Measurements from ENCODE around the gene DIP2B.
"Not testable (repeated sequence)": the region's sequence is repeated elsewhere in the genome, so short reads cannot be mapped to it uniquely, and the experiment has no call there.

Gene DIP2B

DNA sequence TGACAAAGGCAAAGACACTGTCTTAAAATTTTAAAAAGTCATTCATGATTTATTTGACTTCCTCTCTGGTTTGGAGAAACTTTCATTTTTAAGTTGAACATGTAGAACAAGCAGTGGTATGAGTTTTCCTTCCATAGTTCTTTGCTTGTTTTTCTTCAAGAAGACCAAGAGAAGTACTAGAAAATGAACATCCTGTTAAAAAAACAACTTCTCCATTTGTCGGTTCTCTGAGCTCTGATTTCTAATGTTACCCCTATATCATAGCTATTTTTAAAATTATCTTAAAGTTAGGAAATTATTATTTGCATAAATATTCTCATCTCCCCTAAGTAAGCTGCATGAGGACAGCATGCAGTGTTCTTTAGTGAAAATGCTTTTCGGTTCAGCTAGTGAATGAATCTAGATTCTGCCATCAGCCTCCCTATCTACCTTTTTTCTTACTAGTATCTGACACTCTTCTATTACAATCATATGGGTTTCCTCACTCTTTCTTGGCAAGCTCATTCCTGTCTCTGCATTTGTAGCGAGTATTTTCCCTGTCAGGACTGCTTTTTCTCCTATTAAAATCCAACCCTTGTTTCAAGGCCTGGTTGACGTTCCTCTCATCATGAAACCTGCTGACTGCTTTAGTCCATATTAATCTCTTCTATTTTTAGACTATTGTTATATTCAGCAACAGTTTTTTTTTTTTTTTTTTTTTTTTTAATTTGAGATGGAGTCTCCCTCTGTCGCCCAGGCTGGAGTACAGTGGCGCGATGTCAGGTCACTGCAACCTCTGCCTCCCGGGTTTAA is 15.8 kb downstream of the DIP2B start:
- TF ChIP-seq CTCF (IDR thresholded peaks at IDR 0.05; ENCODE audit: low read depth, low read length) = no peak
- no peak for DNase-seq (ENCODE audit: extremely low read depth, low read depth)

GRCh38 chr12:50521781-50522180 is 17.0 kb downstream of the DIP2B start:
- not testable (repeated sequence) for DNase-seq (ENCODE audit: extremely low read depth, low read depth)

GRCh38 chr12:50523772-50524171 is 19.0 kb downstream of the DIP2B start:
- DNase-seq (ENCODE audit: extremely low read depth, low read depth) = no peak
- no peak for TF ChIP-seq CTCF (IDR thresholded peaks at IDR 0.05; ENCODE audit: low read depth, low read length)

GRCh38 chr12:50524621-50525020 is 19.8 kb downstream of the DIP2B start:
- DNase-seq (ENCODE audit: extremely low read depth, low read depth) = no peak
- no peak for TF ChIP-seq CTCF (IDR thresholded peaks at IDR 0.05; ENCODE audit: low read depth, low read length)

DNA sequence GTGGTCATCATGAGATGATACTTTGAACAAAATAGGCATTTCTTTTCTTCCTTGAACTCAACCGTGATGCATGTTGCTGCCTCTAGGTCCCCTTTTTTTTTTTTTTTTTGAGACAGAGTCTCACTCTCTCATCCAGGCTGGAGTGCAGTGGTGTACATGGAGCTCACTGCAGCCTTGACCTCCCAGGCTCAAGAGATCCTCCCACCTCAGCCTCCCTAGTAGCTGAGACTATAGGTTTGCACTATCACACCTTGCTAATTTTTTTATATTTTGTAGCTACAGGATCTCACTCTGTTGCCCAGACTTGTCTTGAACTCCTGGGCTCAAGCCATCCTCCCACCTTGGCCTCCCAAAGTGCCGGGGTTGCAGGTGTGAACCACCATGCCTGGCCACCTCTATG is 20.6 kb downstream of the DIP2B start:
- no peak for DNase-seq (ENCODE audit: extremely low read depth, low read depth)
- TF ChIP-seq CTCF (IDR thresholded peaks at IDR 0.05; ENCODE audit: low read depth, low read length) = no peak

- DNase-seq (ENCODE audit: extremely low read depth, low read depth) = no peak
- TF ChIP-seq CTCF (IDR thresholded peaks at IDR 0.05; ENCODE audit: low read depth, low read length) = no peak
Measured at GRCh38 chr12:50527359-50527726, 22.6 kb downstream of the DIP2B start.

DNA sequence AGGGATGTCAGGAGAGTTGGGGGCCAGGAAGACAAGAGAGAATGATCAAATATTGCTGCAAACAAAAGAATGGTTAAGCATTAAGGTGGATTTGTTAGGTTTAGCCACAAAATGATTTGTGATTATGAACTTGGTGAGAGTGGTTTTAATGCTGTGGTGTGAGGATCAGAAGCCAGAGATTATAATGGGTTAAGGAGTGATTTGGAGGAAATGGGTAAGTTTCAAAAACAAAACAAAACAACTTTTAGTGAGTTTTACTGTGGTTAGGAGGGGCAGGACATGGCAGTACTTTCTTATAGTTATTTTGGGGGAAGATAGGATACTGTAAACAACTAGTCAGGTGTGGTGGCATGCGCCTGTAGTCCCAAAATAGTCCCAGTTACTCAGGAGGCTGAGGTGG is 24.0 kb downstream of the DIP2B start:
- no peak for DNase-seq (ENCODE audit: extremely low read depth, low read depth)
- no peak for TF ChIP-seq CTCF (IDR thresholded peaks at IDR 0.05; ENCODE audit: low read depth, low read length)

DNA sequence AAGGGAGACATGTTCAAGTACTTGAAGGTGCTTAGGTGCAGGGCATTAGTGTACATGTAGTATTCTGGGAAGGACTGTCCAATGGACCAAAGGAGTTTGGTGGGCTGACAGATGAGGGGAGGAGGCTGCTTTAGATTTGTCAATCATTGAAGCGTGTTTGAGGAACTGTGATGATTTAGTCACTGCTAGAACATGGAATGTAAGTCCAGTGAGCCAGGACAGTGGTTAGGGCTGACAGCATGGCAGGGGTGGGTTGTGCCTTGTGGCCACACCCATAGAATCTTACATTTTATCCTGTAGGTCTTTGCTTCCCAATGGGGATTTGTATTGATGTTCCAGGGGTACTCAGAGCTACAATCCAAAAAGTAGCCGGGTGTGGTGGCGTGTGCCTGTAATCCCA is 24.6 kb downstream of the DIP2B start:
- no peak for TF ChIP-seq CTCF (IDR thresholded peaks at IDR 0.05; ENCODE audit: low read depth, low read length)
- DNase-seq (ENCODE audit: extremely low read depth, low read depth) = no peak

Data from AG09319 (cell line).